Measurements from ENCODE around the gene VPS37B. TPM values are rescaled to one million over a fixed set of nuclear protein-coding genes. Genes with fewer than 3 reads are reported as not detected.

Gene VPS37B
- total RNA-seq, 2 experiments from 2014 or later: 20.1 to 20.7 TPM

Other genes starting within 250 kb of the VPS37B start
- gene HCAR2, start 192.8 kb downstream of the VPS37B start, total RNA-seq: not detected
- not detected for gene HCAR3, start 179.3 kb downstream of the VPS37B start, total RNA-seq
- under 1 TPM; 0.08 to 0.15 TPM for gene HCAR1, start 165.3 kb downstream of the VPS37B start, total RNA-seq
- gene DENR, start 143.3 kb downstream of the VPS37B start, total RNA-seq: 10 to 100 TPM; 76.4 to 78.8 TPM
- gene CCDC62, start 121.6 kb downstream of the VPS37B start, total RNA-seq: under 1 TPM; 0.36 to 0.57 TPM
- gene HIP1R, start 60.7 kb downstream of the VPS37B start, total RNA-seq: 10 to 100 TPM; 23.0 to 23.1 TPM
- 1 to 10 TPM; 4.5 to 4.8 TPM for gene ABCB9, start 70.3 kb upstream of the VPS37B start, total RNA-seq
- gene OGFOD2, start 79.1 kb upstream of the VPS37B start, total RNA-seq: 10 to 100 TPM; 28.7 to 30.8 TPM
- 100 to 1,000 TPM; 172 to 180 TPM for gene ARL6IP4, start 84.6 kb upstream of the VPS37B start, total RNA-seq

Data from activated CD8-positive, alpha-beta memory T cell treated with anti-CD3 and anti-CD28 coated beads for 36 hours (primary cell).